ENCODE results near the gene PCDHGA6. TPM values are rescaled to one million over a fixed set of nuclear protein-coding genes. Genes with fewer than 3 reads are reported as not detected.
"Not testable (repeated sequence)": the region's sequence is repeated elsewhere in the genome, so short reads cannot be mapped to it uniquely, and the experiment has no call there.

PCDHGA6 gene
- polyA plus RNA-seq (ENCODE audit: insufficient read length in 3 of 3), result 1 to 10 TPM; 6.4 to 8.5 (median 7.9) TPM
- long read RNA-seq, donor 1, full-length matches to known transcripts, result 3 of 3 reads
- long read RNA-seq, donor 1, partial matches to known transcripts, result 0 of 3 reads
- long read RNA-seq, donor 1, other reads (novel, unspliced or antisense), result 0 of 3 reads
- long read RNA-seq, donor 2, full-length matches to known transcripts, result 8 of 8 reads
- long read RNA-seq, donor 2, partial matches to known transcripts, result 0 of 8 reads
- long read RNA-seq, donor 2, other reads (novel, unspliced or antisense), result 0 of 8 reads
- long read RNA-seq, donor 3, full-length matches to known transcripts, result 3 of 3 reads
- long read RNA-seq, donor 3, partial matches to known transcripts, result 0 of 3 reads
- long read RNA-seq, donor 3, other reads (novel, unspliced or antisense), result 0 of 3 reads
- long read RNA-seq, donor 4, full-length matches to known transcripts, result 3 of 3 reads
- long read RNA-seq, donor 4, partial matches to known transcripts, result 0 of 3 reads
- long read RNA-seq, donor 4, other reads (novel, unspliced or antisense), result 0 of 3 reads
- long read RNA-seq, donor 5, full-length matches to known transcripts, result 4 of 4 reads
- long read RNA-seq, donor 5, partial matches to known transcripts, result 0 of 4 reads
- long read RNA-seq, donor 5, other reads (novel, unspliced or antisense), result 0 of 4 reads
- long read RNA-seq, donor 6, full-length matches to known transcripts, result 2 of 2 reads
- long read RNA-seq, donor 6, partial matches to known transcripts, result 0 of 2 reads
- long read RNA-seq, donor 6, other reads (novel, unspliced or antisense), result 0 of 2 reads
- long read RNA-seq, donor 7, full-length matches to known transcripts, result 10 of 10 reads
- long read RNA-seq, donor 7, partial matches to known transcripts, result 0 of 10 reads
- long read RNA-seq, donor 7, other reads (novel, unspliced or antisense), result 0 of 10 reads
- long read RNA-seq, donor 8, full-length matches to known transcripts, result 5 of 5 reads
- long read RNA-seq, donor 8, partial matches to known transcripts, result 0 of 5 reads
- long read RNA-seq, donor 8, other reads (novel, unspliced or antisense), result 0 of 5 reads
- long read RNA-seq, donor 9, full-length matches to known transcripts, result 5 of 5 reads
- long read RNA-seq, donor 9, partial matches to known transcripts, result 0 of 5 reads
- long read RNA-seq, donor 9, other reads (novel, unspliced or antisense), result 0 of 5 reads
- long read RNA-seq, donor 10, full-length matches to known transcripts, result 6 of 6 reads
- long read RNA-seq, donor 10, partial matches to known transcripts, result 0 of 6 reads
- long read RNA-seq, donor 10, other reads (novel, unspliced or antisense), result 0 of 6 reads
- long read RNA-seq, donor 11, full-length matches to known transcripts, result 4 of 4 reads
- long read RNA-seq, donor 11, partial matches to known transcripts, result 0 of 4 reads
- long read RNA-seq, donor 11, other reads (novel, unspliced or antisense), result 0 of 4 reads
- long read RNA-seq, donor 12, full-length matches to known transcripts, result 9 of 9 reads
- long read RNA-seq, donor 12, partial matches to known transcripts, result 0 of 9 reads
- long read RNA-seq, donor 12, other reads (novel, unspliced or antisense), result 0 of 9 reads
- long read RNA-seq, donor 13, full-length matches to known transcripts, result 6 of 6 reads
- long read RNA-seq, donor 13, partial matches to known transcripts, result 0 of 6 reads
- long read RNA-seq, donor 13, other reads (novel, unspliced or antisense), result 0 of 6 reads
- long read RNA-seq, donor 14, full-length matches to known transcripts, result 7 of 7 reads
- long read RNA-seq, donor 14, partial matches to known transcripts, result 0 of 7 reads
- long read RNA-seq, donor 14, other reads (novel, unspliced or antisense), result 0 of 7 reads
- long read RNA-seq, donor 15, full-length matches to known transcripts, result 5 of 5 reads
- long read RNA-seq, donor 15, partial matches to known transcripts, result 0 of 5 reads
- long read RNA-seq, donor 15, other reads (novel, unspliced or antisense), result 0 of 5 reads
- long read RNA-seq, donor 16, full-length matches to known transcripts, result 2 of 2 reads
- long read RNA-seq, donor 16, partial matches to known transcripts, result 0 of 2 reads
- long read RNA-seq, donor 16, other reads (novel, unspliced or antisense), result 0 of 2 reads

DNA sequence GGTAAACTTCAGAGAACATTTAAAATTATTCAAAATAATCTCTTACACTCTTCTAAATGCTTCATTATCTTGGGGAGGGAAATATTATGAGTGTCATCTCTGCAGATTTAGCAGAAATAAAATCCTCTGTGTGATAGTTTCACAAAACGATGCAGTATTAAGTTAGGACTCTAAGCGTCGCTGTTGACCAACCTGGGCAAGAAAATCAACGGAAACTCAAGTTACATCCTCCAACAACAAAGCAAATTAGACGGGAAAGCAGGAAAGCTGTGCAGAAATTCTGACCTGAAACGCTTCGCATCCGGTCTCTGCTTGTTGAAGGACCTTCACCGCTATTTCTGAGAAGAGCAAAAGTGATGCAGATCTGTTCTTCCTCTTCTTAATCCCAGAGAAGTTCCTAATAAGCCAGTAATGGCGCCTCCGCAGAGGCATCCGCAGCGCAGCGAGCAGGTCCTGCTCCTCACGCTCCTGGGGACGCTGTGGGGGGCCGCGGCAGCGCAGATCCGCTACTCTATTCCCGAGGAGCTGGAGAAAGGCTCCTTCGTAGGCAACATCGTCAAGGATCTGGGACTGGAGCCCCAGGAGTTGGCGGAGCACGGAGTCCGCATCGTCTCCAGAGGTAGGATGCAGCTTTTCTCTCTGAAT lies at the start of gene PCDHGA6:
Gene PCDHGA6 (plus strand): TSS at position 219 of the 645 bp plus-strand sequence. CDS start 193 bp downstream, at position 412.
- no peak for DNase-seq

DNA sequence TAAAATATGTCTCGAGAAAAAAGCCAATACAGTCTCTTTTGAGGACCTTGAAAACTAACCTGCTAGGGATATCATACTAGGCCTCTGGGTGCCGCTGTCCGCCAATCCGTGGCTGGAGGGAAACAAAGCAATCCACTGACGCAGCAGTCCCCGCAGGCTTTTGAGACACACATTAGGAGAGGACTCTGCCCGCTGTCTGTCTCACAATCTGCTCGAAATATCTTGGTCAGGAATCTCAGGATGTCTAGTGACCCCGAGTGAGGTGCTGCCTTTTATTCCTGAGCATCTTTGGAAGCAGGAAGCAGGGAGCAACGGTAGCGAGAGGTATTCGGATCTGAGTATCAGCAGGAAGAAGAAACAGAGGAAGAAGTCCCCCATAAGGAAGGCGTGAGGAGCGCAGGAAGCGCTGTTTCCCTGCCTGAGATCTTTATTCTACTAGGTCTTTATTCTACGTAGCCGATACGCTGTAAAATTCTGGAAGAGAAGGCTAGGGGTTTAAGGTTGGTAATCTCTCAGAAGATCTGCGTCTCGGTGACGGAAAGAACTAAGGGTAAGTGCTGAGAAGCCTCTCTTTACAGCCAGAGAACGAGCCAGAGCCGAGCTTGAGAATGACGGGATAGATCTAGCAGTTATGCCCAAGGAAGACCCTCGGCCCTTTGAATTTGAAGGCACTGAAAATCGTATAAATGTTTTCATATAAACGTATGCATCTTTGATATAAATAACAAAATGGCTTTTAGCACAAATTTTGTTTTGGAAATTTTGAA lies 47.4 kb upstream of the PCDHGA6 start:
- peak; percentile 36 for DNase-seq

GRCh38 chr5:141328231-141328630 lies 45.5 kb upstream of the PCDHGA6 start:
- no peak for DNase-seq

DNA sequence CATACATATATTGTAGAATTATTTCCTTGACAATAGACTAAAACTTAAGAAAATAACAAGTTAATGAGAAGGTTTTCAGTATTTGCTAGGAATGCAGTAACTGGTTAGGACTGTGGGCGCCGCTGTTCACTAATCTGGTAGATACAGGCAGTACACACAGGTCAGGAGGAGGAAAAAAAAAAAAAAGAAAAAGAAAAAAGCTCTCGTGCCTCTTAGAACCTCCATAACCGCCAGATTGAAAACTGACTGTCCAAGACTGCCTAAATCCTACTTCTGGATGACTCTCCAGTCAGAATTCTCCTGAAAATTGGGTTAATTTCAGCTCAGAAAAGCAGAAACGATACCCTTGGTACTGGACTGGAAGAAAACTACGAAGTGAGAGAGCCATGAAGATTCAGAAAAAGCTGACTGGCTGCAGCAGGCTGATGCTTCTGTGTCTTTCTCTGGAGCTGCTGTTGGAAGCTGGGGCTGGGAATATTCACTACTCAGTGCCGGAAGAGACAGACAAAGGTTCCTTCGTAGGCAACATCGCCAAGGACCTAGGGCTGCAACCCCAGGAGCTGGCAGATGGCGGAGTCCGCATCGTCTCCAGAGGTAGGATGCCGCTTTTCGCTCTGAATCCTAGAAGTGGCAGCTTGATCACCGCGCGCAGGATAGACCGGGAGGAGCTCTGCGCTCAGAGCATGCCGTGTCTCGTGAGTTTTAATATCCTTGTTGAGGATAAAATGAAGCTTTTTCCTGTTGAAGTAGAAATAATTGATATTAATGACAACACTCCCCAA lies 43.2 kb upstream of the PCDHGA6 start, which contains the start of gene PCDHGA1:
Gene PCDHGA1 (plus strand): TSS at position 216 of the 782 bp plus-strand sequence.
- no peak for DNase-seq

DNA sequence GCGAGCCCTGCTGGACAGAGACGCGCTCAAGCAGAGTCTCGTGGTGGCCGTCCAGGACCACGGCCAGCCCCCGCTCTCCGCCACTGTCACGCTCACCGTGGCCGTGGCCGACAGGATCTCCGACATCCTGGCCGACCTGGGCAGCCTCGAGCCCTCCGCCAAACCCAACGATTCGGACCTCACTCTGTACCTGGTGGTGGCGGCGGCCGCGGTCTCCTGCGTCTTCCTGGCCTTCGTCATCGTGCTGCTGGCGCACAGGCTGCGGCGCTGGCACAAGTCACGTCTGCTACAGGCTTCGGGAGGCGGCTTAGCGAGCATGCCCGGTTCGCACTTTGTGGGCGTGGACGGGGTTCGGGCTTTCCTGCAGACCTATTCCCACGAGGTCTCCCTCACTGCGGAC lies 41.1 kb upstream of the PCDHGA6 start:
- not testable (repeated sequence) for DNase-seq

DNA sequence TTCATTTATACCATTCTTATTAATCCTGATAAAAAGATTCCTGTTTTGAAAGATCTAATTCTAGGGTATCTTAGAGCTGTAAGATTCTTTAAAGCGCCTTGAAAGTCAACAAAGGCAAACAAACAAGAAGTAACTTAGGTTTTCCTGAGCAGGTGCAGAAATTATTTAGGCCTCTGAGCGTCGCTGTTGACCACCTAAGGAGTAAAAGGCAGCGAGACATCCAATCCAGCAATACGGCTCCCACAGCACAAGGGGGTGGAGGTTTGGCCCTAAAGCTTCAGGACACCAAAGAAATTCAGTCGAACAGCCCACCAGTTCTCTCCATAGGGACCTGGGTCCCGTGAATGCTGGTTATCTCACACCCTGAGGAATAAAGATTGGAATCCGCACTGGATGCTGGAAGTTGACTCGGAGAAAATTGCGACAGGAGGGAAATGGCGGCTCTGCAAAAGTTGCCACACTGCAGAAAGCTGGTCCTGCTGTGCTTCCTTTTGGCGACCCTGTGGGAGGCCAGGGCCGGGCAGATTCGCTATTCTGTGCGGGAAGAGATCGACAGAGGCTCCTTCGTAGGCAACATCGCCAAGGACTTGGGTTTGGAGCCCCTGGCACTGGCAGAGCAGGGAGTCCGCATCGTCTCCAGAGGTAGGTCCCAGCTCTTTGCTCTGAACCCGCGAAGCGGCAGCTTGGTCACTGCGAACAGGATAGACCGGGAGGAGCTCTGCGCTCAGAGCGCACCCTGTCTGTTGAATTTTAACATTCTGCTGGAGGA lies 35.0 kb upstream of the PCDHGA6 start, which contains the start of gene PCDHGA2:
Gene PCDHGA2 (plus strand): TSS at position 223 of the 769 bp plus-strand sequence.
- DNase-seq, result peak; percentile 58

DNA sequence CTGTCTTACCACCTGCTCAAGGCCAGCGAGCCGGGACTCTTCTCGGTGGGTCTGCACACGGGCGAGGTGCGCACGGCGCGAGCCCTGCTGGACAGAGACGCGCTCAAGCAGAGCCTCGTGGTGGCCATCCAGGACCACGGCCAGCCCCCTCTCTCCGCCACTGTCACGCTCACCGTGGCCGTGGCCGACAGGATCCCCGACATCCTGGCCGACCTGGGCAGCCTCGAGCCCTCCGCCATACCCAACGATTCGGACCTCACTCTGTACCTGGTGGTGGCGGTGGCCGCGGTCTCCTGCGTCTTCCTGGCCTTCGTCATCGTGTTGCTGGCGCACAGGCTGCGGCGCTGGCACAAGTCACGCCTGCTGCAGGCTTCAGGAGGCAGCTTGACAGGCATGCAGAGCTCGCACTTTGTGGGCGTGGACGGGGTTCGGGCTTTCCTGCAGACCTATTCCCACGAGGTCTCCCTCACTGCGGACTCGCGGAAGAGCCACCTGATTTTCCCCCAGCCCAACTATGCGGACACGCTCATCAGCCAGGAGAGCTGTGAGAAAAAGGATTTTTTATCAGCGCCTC lies 32.8 kb upstream of the PCDHGA6 start:
- not testable (repeated sequence) for DNase-seq

DNA sequence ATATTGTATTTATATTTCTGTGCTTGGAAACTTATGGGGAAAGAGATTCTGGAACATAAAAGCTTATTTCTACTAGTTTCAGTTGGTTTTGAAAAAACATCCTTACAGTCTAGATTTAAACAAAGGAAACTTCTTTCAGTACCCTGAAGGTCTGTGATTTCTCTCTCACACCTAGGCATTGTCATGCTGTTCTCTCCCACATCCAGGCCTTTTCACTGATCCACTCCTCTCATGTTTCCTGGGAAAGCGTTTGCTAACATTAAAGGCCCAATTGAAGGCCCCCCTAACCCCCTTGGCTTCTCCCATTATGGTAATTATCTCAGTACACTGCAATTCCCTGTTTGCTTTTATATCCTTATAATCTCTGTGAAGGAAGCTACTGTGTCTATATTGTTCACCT lies 30.9 kb upstream of the PCDHGA6 start:
- no peak for DNase-seq

DNA sequence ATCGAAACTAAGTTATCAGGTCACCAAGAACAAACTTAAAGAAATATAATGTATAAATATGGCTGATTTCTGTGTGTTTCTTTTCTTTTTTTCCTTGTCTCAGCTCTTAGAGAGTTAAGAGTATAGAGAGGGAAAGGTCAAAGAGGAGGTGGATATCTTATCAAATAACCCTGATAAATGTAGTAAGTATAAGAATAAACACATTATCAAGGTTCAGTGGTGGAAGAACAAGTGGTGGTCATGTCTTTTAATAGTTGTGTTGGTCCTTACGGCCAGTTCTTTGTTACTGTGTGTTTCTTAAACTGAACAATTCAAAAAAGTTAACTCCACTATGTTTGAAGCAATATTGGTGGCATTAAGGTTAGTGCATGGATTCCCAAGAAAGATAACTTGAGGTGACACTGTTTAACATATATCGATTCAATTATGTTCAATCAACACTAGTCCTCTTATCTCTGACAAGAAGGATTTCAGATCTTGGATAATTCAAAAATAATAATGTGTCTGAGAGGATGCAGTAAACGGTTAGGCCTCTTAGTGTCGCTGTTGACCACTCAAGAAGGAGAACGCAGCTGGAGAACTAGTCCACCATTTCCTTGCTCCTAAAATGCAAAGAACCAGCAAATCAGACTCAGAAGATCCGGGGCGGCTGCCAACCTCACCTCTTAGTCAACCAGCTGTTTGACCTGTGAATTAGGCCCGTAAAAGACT lies 30.3 kb upstream of the PCDHGA6 start, which contains the start of gene PCDHGA3:
Gene PCDHGA3 (plus strand): TSS at position 588 of the 711 bp plus-strand sequence. CDS start 205 bp downstream, outside the sequence.
- DNase-seq, result no peak

GRCh38 chr5:141343953-141344463 lies 29.7 kb upstream of the PCDHGA6 start:
- DNase-seq, result no peak

DNA sequence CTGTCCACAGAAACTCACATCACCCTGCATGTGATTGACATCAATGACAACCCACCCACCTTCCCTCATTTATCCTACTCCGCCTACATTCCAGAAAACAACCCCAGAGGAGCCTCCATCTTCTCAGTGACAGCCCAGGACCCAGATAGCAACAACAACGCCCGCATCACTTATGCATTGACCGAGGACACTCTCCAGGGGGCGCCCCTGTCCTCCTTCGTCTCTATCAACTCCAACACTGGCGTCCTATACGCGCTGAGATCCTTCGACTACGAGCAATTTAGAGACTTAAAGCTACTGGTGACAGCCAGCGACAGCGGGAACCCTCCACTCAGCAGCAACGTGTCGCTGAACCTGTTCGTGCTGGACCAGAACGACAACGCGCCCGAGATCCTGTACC lies 28.4 kb upstream of the PCDHGA6 start:
- no peak for DNase-seq

DNA sequence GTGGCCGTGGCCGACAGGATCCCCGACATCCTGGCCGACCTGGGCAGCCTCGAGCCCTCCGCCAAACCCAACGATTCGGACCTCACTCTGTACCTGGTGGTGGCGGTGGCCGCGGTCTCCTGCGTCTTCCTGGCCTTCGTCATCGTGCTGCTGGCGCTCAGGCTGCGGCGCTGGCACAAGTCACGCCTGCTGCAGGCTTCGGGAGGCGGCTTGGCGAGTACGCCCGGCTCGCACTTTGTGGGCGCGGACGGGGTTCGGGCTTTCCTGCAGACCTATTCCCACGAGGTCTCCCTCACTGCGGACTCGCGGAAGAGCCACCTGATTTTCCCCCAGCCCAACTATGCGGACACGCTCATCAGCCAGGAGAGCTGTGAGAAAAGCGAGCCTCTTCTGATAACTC lies 27.7 kb upstream of the PCDHGA6 start:
- not testable (repeated sequence) for DNase-seq

DNA sequence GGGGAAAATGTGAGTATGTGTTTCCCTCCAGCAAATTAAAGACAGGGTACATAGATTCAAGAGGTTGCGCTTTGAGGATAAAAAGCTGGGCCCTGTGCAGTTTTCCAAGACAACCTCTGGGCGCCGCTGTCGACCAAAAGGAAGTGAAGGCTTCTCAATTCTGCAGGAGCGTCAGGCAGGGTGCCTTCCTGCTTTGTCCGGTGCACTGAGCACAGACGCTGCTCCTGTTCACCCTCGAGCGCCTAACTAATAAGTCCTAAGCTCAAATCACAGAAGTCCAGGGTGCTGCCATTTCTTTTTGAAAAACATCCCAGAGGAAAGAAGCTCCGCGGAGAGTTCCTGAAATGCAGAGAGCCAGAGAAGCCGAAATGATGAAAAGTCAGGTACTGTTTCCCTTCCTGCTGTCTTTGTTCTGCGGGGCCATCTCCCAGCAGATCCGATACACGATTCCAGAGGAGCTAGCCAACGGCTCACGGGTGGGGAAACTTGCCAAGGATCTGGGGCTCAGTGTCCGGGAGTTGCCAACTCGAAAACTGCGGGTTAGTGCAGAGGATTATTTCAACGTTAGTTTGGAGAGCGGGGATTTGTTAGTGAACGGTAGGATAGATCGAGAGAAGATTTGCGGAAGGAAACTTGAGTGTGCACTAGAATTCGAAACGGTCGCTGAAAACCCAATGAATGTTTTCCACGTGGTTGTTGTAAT lies 23.6 kb upstream of the PCDHGA6 start, which contains the start of gene PCDHGB1:
Gene PCDHGB1 (plus strand): TSS at position 183 of the 703 bp plus-strand sequence. CDS start 162 bp downstream, at position 345.
- no peak for DNase-seq

GRCh38 chr5:141351591-141351990 lies 22.1 kb upstream of the PCDHGA6 start:
- no peak for DNase-seq
